ENCODE results near the gene ACADS. TPM values are rescaled to one million over a fixed set of nuclear protein-coding genes. Genes with fewer than 3 reads are reported as not detected.

Gene ACADS
- polyA plus RNA-seq, 1 donor (not counting 4 experiments of a cell fraction or from before 2014, with no cell fraction given), result 2.2 TPM

GRCh38 chr12:120748242-120748641 is 22.6 kb downstream of the ACADS start:
- no peak overlapping the region for H3K27ac ChIP-seq (ENCODE audit: control insufficient read depth, insufficient read depth, low read length)
- no peaks in the 10 kb centered on the region for H3K4me1 ChIP-seq (ENCODE audit: control insufficient read depth, extremely low read depth, insufficient read depth, low read length)
- H3K79me2 ChIP-seq (ENCODE audit: control insufficient read depth, insufficient read depth, low read length), result no peaks in the 10 kb centered on the region
- FAIRE-seq, result no peak
- H3K9me1 ChIP-seq (ENCODE audit: control insufficient read depth, extremely low read depth, insufficient read depth, low read length), result no peaks in the 10 kb centered on the region
- H3K36me3 ChIP-seq (ENCODE audit: control insufficient read depth in 2 of 2, extremely low read depth in 1 of 2, insufficient read depth in 2 of 2, low read length in 2 of 2), result no peaks in the 10 kb centered on the region
- DNase-seq (ENCODE audit: low read depth, low spot score), result no peak
- no peak overlapping the region for H3K4me2 ChIP-seq (ENCODE audit: control insufficient read depth, extremely low read depth, insufficient read depth, low read depth, low read length)
- no peaks in the 10 kb centered on the region for H3K9me3 ChIP-seq (ENCODE audit: control insufficient read depth, low read depth, low read length)
- dilution Hi-C loops (cut with MboI; ENCODE audit: extremely low pct_ligation_motif_present, low sequenced_read_pairs), result no loop called here
- TF ChIP-seq EZH2 (IDR thresholded peaks at IDR 0.05; ENCODE audit: low read length), result no peak
- TF ChIP-seq CTCF (optimal IDR thresholded peaks at IDR 0.05 in 1 of 3, IDR thresholded peaks at IDR 0.05 in 1 of 3, conservative IDR thresholded peaks at IDR 0.05 in 1 of 3; ENCODE audit: extremely low read depth in 1 of 3, insufficient read depth in 2 of 3, low read length in 3 of 3), result no peak
- no peak overlapping the region for H3K4me3 ChIP-seq (ENCODE audit: control insufficient read depth in 2 of 3, extremely low read depth in 1 of 3, insufficient read depth in 2 of 3, low read depth in 1 of 3, low read length in 3 of 3)
- H4K20me1 ChIP-seq (ENCODE audit: control insufficient read depth, extremely low read depth, insufficient read depth, low read length), result no peaks in the 10 kb centered on the region
- no peak overlapping the region for H3K9ac ChIP-seq (ENCODE audit: control insufficient read depth, extremely low read depth, insufficient read depth, low read length)
- no peaks in the 10 kb centered on the region for H3K27me3 ChIP-seq (ENCODE audit: control insufficient read depth, extremely low read depth, insufficient read depth, low read length)
- H2AFZ ChIP-seq (ENCODE audit: control insufficient read depth, low read length), result no peak overlapping the region

GRCh38 chr12:120749256-120749655 is 23.6 kb downstream of the ACADS start:
- Histone ChIP-seq H3K9me1 (ENCODE audit: control insufficient read depth, extremely low read depth, insufficient read depth, low read length) (no peaks in the 10 kb centered on the region), H3K4me1 (ENCODE audit: control insufficient read depth, extremely low read depth, insufficient read depth, low read length) (no peaks in the 10 kb centered on the region), H3K4me2 (ENCODE audit: control insufficient read depth, extremely low read depth, insufficient read depth, low read depth, low read length) (no peak overlapping the region), H3K27ac (ENCODE audit: control insufficient read depth, insufficient read depth, low read length) (no peak overlapping the region), H3K79me2 (ENCODE audit: control insufficient read depth, insufficient read depth, low read length) (no peaks in the 10 kb centered on the region), H3K27me3 (ENCODE audit: control insufficient read depth, extremely low read depth, insufficient read depth, low read length) (no peaks in the 10 kb centered on the region), H3K9me3 (ENCODE audit: control insufficient read depth, low read depth, low read length) (no peaks in the 10 kb centered on the region), H2AFZ (ENCODE audit: control insufficient read depth, low read length) (no peak overlapping the region), H3K9ac (ENCODE audit: control insufficient read depth, extremely low read depth, insufficient read depth, low read length) (no peak overlapping the region), H4K20me1 (ENCODE audit: control insufficient read depth, extremely low read depth, insufficient read depth, low read length) (no peaks in the 10 kb centered on the region), H3K4me3 (ENCODE audit: control insufficient read depth in 2 of 3, extremely low read depth in 1 of 3, insufficient read depth in 2 of 3, low read depth in 1 of 3, low read length in 3 of 3) (no peak overlapping the region), H3K36me3 (ENCODE audit: control insufficient read depth in 2 of 2, extremely low read depth in 1 of 2, insufficient read depth in 2 of 2, low read length in 2 of 2) (no peaks in the 10 kb centered on the region)
- DNase-seq (ENCODE audit: low read depth, low spot score) (no peak), FAIRE-seq (no peak)
- dilution Hi-C loops (cut with MboI; ENCODE audit: extremely low pct_ligation_motif_present, low sequenced_read_pairs), result no loop called here
- TF ChIP-seq EZH2 (IDR thresholded peaks at IDR 0.05; ENCODE audit: low read length), result no peak
- no peak for TF ChIP-seq CTCF (optimal IDR thresholded peaks at IDR 0.05 in 1 of 3, IDR thresholded peaks at IDR 0.05 in 1 of 3, conservative IDR thresholded peaks at IDR 0.05 in 1 of 3; ENCODE audit: extremely low read depth in 1 of 3, insufficient read depth in 2 of 3, low read length in 3 of 3)

Measured in keratinocyte (primary cell).